CD4-positive, alpha-beta T cell (primary cell): ENCODE data around the gene NOL8. TPM values are rescaled to one million over a fixed set of nuclear protein-coding genes. Genes with fewer than 3 reads are reported as not detected.

Experiments used
- ATAC-seq: fragments of 200-7000 bp; cut with Tn5 transposase; one replicate; pipeline ENCODE4 v1.10.0; 2022; ENCODE audit warnings: mild to moderate bottlenecking; ENCODE audit not compliant: poor library complexity
- CTCF ChIA-PET: fragments of 350-600 bp; sonication (Branson Sonifier 250); formaldehyde crosslinking; loops from one replicate; lab custom pipeline; 2021; ENCODE audit warnings: antibody characterized with exemption, inconsistent platforms; lab: Charles Lee
- POLR2A ChIA-PET: fragments of 350-600 bp; sonication (Branson Sonifier 250); formaldehyde crosslinking; loops from one replicate; lab custom pipeline; 2021; ENCODE audit warnings: antibody characterized with exemption, inconsistent platforms; lab: Charles Lee
- DNase-seq, 14 experiments: peaks; one replicate each; pipeline ENCODE4 v3.0.0-alpha.2; 2013 to 2020; ENCODE audit warnings: mixed read lengths in 2 of 14
- H3K27ac ChIP-seq, 2 donors: one replicate each; pipeline versions ENCODE4 v1.5.1 to v1.7.0; 2013; ENCODE audit warnings: low read length in 2 of 2, low read depth in 1 of 2, mild to moderate bottlenecking in 1 of 2
- H3K27me3 ChIP-seq, 2 experiments: 1 replicate in 1 of 2; 2 replicates in 1 of 2; pipeline versions ENCODE4 v1.6.1 to v1.7.0; 2013; ENCODE audit warnings: low read length in 2 of 2, control low read depth in 1 of 2, mild to moderate bottlenecking in 1 of 2, moderate library complexity in 1 of 2; ENCODE audit not compliant: insufficient read depth in 2 of 2, control insufficient read depth in 1 of 2
- H3K36me3 ChIP-seq: one replicate; pipeline ENCODE4 v1.6.1; 2013; ENCODE audit warnings: low read length, control low read depth; ENCODE audit not compliant: insufficient read depth
- H3K4me1 ChIP-seq: one replicate; pipeline ENCODE4 v1.6.1; 2013; ENCODE audit warnings: low read length, control low read depth; ENCODE audit not compliant: insufficient read depth
- H3K4me3 ChIP-seq: one replicate; pipeline ENCODE4 v1.5.1; 2013; ENCODE audit warnings: mild to moderate bottlenecking, low read length, moderate library complexity
- H3K9me3 ChIP-seq, 2 experiments: 1 replicate in 1 of 2; 2 replicates in 1 of 2; pipeline versions ENCODE4 v1.6.1 to v1.7.0; 2013; ENCODE audit warnings: low read length in 2 of 2, mild to moderate bottlenecking in 2 of 2, control low read depth in 1 of 2, moderate library complexity in 1 of 2; ENCODE audit not compliant: control insufficient read depth in 1 of 2, insufficient read depth in 1 of 2
- H3K27ac Mint-ChIP-seq: one replicate; pipeline ENCODE4 v1.8.0; 2020; ENCODE audit warnings: mixed read lengths
- H3K27me3 Mint-ChIP-seq: one replicate; pipeline ENCODE4 v1.8.0; 2021; ENCODE audit warnings: mixed read lengths
- H3K36me3 Mint-ChIP-seq: one replicate; pipeline ENCODE4 v1.8.0; 2021; ENCODE audit warnings: low read depth, mixed read lengths
- H3K4me1 Mint-ChIP-seq: one replicate; pipeline ENCODE4 v1.8.0; 2021; ENCODE audit warnings: low read depth, mixed read lengths
- H3K4me3 Mint-ChIP-seq: one replicate; pipeline ENCODE4 v1.8.0; 2020; ENCODE audit warnings: mild to moderate bottlenecking, mixed read lengths
- H3K9me3 Mint-ChIP-seq: one replicate; pipeline ENCODE4 v1.8.0; 2020; ENCODE audit warnings: mixed read lengths
- CTCF ChIP-seq: fragments of 200-600 bp; IDR thresholded peaks from one replicate; pipeline ENCODE4 v1.8.0; 2022; ENCODE audit warnings: antibody characterized with exemption, mild to moderate bottlenecking
- intact Hi-C, 2 experiments: fragments of 100-400 bp; cut with DNase I in 1 of 2; cut with micrococcal nuclease in 1 of 2; formaldehyde crosslinking; loops; one replicate each; pipeline versions ENCODE4 v1.15.1 to v1.9.0; 2023 to 2025; cut with DNase I, micrococcal nuclease
- polyA plus RNA-seq, 2 donors: library from polyadenylated mRNA; unstranded; fragments of 120-200 nt; gene quantifications; one replicate each; pipeline ENCODE4 v1.2.1, GENCODE V29; 2013
- total RNA-seq, 174 experiments: library from RNA in 2 of 174; stranded (reverse) in 2 of 174; gene quantifications; one replicate each; pipeline ENCODE4 v1.2.3 and lab custom pipeline; 2021 to 2026

Gene NOL8
- total RNA-seq (10 to 100 TPM; 55.9 to 65.7 TPM), total RNA-seq (lab: John Stamatoyannopoulos, UW) (58.2 to 206 (median 118) reads per million in 172 experiments)
- 47.2 TPM for polyA plus RNA-seq (2013, experiment 1 of 2)
- 54.2 TPM for polyA plus RNA-seq (2013, experiment 2 of 2)

DNA sequence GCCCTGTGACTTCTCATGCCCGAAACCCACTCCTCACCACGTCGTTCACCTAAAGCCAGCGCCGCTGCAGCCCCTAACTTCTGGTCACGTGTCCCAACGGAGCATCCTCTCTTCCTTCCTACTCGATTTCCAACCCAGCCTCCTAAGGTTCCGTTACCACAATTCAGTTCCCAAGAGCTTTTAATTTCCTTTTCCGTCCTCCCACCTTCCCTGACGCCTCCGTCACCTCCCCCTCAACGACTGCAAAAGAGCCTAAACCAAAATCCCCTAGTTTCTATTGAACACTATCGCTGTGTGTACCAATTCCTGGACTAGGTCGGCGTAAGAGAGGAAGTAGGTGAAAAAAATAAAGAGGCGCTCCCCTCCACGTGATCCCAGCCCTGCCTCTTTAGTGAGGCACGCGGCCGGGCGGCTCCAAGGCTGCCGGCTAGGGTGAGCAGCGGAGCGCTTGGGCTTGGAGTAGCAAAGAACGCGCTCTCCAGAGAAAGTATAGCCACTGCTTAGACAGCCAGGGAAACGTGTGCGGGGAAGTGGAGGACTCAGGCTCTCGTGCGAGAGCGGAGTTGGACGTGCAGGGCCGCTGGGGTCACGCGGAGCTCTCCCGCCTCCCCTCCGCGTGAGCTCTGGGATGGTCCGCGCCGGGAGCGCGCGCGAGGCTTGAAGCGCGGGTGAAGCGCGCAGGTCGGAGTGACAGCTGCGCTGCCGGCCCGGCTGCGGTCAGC lies at the start of gene NOL8, which contains the start of gene CENPP:
TSS of gene NOL8 (minus strand) at position 82 of the 722 bp plus-strand sequence. CDS start 1,189 bp downstream, outside the sequence.
TSS of gene CENPP (plus strand) at position 685 of the 722 bp plus-strand sequence.
- no peak for TF ChIP-seq CTCF
- intact Hi-C loops = loop anchor here (1.0 to 10.0 kb wide), 10 partner anchors 32 to 1932 kb away; partner anchors contain the start of genes IARS1 (in 2 of the 2), IPPK (in 2 of the 2), BICD2 (in 1 of the 2) and PHF2 (in 1 of the 2)
- H3K4me1 Mint-ChIP-seq = peaks cover 40% of the 10 kb centered on the region
- ATAC-seq = peak; percentile 94
- POLR2A ChIA-PET = interaction anchor here (0.5 to 2.0 kb wide), 12 partner anchors 19 to 448 kb away, joined by 3 to 19 read pairs (median 4); partner anchors contain the start of genes IARS1, IPPK, OGN and SPTLC1
- CTCF ChIA-PET = no interaction called here
- H3K27me3 ChIP-seq = no peaks in the 10 kb centered on the region
- H3K9me3 Mint-ChIP-seq = no peaks in the 10 kb centered on the region
- H3K27ac ChIP-seq = peak within 1 kb of the TSS; percentile 94 to 97
- peak within 1 kb of the TSS; percentile 96 for H3K4me3 Mint-ChIP-seq
- peaks cover 24% of the 10 kb centered on the region for H3K36me3 ChIP-seq
- peak within 1 kb of the TSS; percentile 69 for H3K4me3 ChIP-seq
- no peaks in the 10 kb centered on the region for H3K27me3 Mint-ChIP-seq
- H3K36me3 Mint-ChIP-seq = peaks cover 45% of the 10 kb centered on the region
- H3K9me3 ChIP-seq = no peaks in the 10 kb centered on the region
- H3K4me1 ChIP-seq = peaks cover 13% of the 10 kb centered on the region
- peak within 1 kb of the TSS; percentile 94 for H3K27ac Mint-ChIP-seq
- peak; percentile 68 to 93 (median 76) for DNase-seq

DNA sequence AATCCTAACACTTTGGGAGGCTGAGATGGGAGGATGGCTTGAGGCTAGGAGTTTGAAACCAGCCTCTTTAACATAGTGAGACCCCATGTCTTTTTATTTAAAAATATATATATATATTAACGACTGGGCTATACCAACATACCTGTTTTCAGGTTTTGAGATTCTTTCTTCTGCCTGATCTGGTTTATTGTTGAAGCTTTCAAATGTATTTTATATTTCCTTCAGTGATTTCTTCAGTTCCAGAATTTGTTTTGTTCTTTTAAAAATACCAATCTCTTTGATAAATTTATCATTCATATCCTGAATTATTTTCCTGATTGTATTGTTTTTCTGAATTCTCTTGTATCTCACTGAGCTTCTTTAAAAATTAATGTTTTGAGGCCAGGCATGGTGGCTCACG lies 48.0 kb upstream of the NOL8 start:
- H3K27ac Mint-ChIP-seq = no peak overlapping the region
- ATAC-seq (no peak), DNase-seq (no peak)
- H3K4me1 Mint-ChIP-seq = peaks cover 4% of the 10 kb centered on the region
- intact Hi-C loops = no loop called here
- Histone ChIP-seq H3K9me3 (peaks cover 17 to 19% of the 10 kb centered on the region in 2 experiments), H3K36me3 (no peaks in the 10 kb centered on the region), H3K4me3 (no peak overlapping the region), H3K27ac (no peak overlapping the region), H3K27me3 (no peaks in the 10 kb centered on the region), H3K4me1 (no peaks in the 10 kb centered on the region)
- no peak for TF ChIP-seq CTCF
- H3K27me3 Mint-ChIP-seq = no peaks in the 10 kb centered on the region
- peaks cover 9% of the 10 kb centered on the region for H3K9me3 Mint-ChIP-seq
- no peak overlapping the region for H3K4me3 Mint-ChIP-seq
- ChIA-PET CTCF (no interaction called here), POLR2A (no interaction called here)
- H3K36me3 Mint-ChIP-seq = peaks cover 45% of the 10 kb centered on the region

DNA sequence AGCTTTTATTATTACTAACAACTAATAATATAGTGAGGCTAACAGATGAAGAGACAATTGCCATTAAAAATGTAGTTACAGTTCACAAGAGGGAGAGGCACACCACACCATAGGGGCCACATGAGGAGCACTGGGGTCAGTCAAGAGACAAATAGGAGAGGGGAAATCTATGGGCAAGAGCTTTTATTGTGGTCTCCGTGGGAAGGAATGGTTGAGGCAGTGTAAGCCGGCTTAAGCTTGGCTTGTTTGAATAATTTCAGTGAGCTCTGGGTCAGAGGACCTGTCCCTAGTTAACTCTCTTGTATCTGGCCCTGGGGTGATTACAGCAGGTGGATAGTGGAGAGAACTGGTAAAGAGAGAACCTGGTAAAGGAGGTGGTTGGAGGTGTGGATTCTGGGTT lies 43.9 kb upstream of the NOL8 start:
- DNase-seq (no peak), ATAC-seq (no peak)
- intact Hi-C loops = no loop called here
- H3K4me1 Mint-ChIP-seq = no peaks in the 10 kb centered on the region
- H3K36me3 Mint-ChIP-seq = peaks cover 28% of the 10 kb centered on the region
- TF ChIP-seq CTCF = no peak
- H3K9me3 Mint-ChIP-seq = peaks cover 5% of the 10 kb centered on the region
- H3K27me3 Mint-ChIP-seq = no peaks in the 10 kb centered on the region
- ChIA-PET CTCF (no interaction called here), POLR2A (no interaction called here)
- no peak overlapping the region for H3K27ac Mint-ChIP-seq
- Histone ChIP-seq H3K4me3 (no peak overlapping the region), H3K36me3 (no peaks in the 10 kb centered on the region), H3K4me1 (no peaks in the 10 kb centered on the region), H3K27ac (no peak overlapping the region), H3K27me3 (no peaks in the 10 kb centered on the region), H3K9me3 (peaks cover 8 to 13% of the 10 kb centered on the region in 2 experiments)
- no peak overlapping the region for H3K4me3 Mint-ChIP-seq
